Thoracic aorta (tissue), 2 donors: ENCODE results near the gene ARL15. TPM values are rescaled to one million over a fixed set of nuclear protein-coding genes. Genes with fewer than 3 reads are reported as not detected.

Experiments used
- ATAC-seq: fragments of 150-250 bp; one replicate; pipeline ENCODE4 v1.8.0; 2017; ENCODE audit warnings: low read depth; ENCODE audit not compliant: insufficient number of reproducible peaks, low FRiP score
- DNase-seq: peaks from one replicate; pipeline ENCODE4 v3.0.0-alpha.2; 2020; ENCODE audit warnings: low spot score
- H3K27ac ChIP-seq, 2 donors: fragments of 200-600 bp; sonication (generic); 1 replicate in 1 of 2; 2 replicates in 1 of 2; pipeline ENCODE4 v1.5.1; 2016; ENCODE audit warnings: mild to moderate bottlenecking in 2 of 2, moderate library complexity in 2 of 2
- H3K27me3 ChIP-seq: fragments of 200-600 bp; sonication (generic); replicated peaks from 2 replicates; pipeline ENCODE4 v1.6.0; 2016; ENCODE audit warnings: mild to moderate bottlenecking; ENCODE audit not compliant: insufficient read depth
- H3K36me3 ChIP-seq: fragments of 200-600 bp; sonication (generic); one replicate; pipeline ENCODE4 v1.5.1; 2016
- H3K4me1 ChIP-seq, 2 donors: fragments of 200-600 bp; sonication (generic); 1 replicate in 1 of 2; 2 replicates in 1 of 2; pipeline versions ENCODE4 v1.5.1 to v1.6.0; 2016; ENCODE audit warnings: low read depth in 2 of 2, mild to moderate bottlenecking in 1 of 2; ENCODE audit not compliant: control insufficient read depth in 1 of 2
- H3K4me3 ChIP-seq: fragments of 200-600 bp; sonication (generic); 2 replicates; pipeline ENCODE4 v1.5.1; 2016; ENCODE audit warnings: mild to moderate bottlenecking
- H3K9me3 ChIP-seq: fragments of 200-600 bp; sonication (generic); 2 replicates; pipeline ENCODE4 v1.5.1; 2016
- total RNA-seq, 2 donors: library from RNA; depleted of rRNA; stranded (reverse); fragments of >200 nt; gene quantifications; one replicate each; pipeline versions ENCODE4 v1.1.0 to v1.2.3, GENCODE V29; 2016
- TF ChIP-seq, protein P1 (sequence below): fragments of 200-600 bp; sonication (generic); IDR thresholded peaks from one replicate; pipeline ENCODE4 v1.5.1; 2019; ENCODE audit warnings: antibody characterized with exemption

Gene ARL15
- total RNA-seq, 2 donors from 2014 or later, result 23.6 to 36.8 TPM

DNA sequence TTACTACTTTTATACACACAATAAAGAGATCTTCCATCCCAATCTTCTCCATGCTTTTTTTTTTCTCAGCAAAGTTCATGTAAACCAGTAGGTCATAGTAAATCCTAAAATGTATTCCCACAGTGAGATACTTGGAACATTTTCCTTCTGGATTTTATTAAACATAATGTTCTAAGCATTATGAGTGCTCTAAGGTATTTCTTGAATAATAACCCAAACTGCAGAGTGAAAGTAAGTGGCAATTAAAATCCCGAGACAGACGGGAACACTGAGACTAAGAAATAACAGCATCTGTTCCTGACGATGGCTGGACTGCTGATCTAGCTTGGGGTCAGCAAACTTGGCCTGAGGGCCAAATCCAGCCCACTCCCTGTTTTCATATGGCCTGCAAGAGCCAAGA lies 359.8 kb downstream of the ARL15 start:
- no peak overlapping the region for H3K4me3 ChIP-seq
- ATAC-seq (no peak), DNase-seq (no peak)
- TF ChIP-seq, protein P1, sequence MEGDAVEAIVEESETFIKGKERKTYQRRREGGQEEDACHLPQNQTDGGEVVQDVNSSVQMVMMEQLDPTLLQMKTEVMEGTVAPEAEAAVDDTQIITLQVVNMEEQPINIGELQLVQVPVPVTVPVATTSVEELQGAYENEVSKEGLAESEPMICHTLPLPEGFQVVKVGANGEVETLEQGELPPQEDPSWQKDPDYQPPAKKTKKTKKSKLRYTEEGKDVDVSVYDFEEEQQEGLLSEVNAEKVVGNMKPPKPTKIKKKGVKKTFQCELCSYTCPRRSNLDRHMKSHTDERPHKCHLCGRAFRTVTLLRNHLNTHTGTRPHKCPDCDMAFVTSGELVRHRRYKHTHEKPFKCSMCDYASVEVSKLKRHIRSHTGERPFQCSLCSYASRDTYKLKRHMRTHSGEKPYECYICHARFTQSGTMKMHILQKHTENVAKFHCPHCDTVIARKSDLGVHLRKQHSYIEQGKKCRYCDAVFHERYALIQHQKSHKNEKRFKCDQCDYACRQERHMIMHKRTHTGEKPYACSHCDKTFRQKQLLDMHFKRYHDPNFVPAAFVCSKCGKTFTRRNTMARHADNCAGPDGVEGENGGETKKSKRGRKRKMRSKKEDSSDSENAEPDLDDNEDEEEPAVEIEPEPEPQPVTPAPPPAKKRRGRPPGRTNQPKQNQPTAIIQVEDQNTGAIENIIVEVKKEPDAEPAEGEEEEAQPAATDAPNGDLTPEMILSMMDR, result no peak
- no peaks in the 10 kb centered on the region for H3K4me1 ChIP-seq
- no peaks in the 10 kb centered on the region for H3K36me3 ChIP-seq
- H3K9me3 ChIP-seq, result no peaks in the 10 kb centered on the region
- H3K27ac ChIP-seq, result no peak overlapping the region
- no peaks in the 10 kb centered on the region for H3K27me3 ChIP-seq

DNA sequence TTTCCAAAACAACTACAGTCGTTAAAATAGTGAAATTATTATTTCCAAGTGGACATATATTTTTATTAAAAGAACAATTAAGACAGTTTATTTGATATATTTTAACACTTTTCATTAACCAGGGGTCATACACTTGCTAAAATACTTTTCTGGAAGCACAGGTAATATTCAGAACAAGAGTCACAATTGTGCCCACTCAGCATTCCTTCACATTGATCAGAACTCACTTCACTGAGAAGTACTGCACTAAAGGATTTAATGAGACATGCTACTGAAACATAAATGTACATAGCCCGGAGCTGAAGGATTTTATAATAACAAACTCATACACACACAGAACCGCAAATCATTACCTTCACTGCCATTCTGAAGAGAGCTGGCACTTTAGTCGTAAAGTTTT lies 361.8 kb downstream of the ARL15 start:
- no peaks in the 10 kb centered on the region for H3K4me1 ChIP-seq
- TF ChIP-seq, protein P1, result no peak
- no peaks in the 10 kb centered on the region for H3K27me3 ChIP-seq
- DNase-seq (no peak), ATAC-seq (no peak)
- no peaks in the 10 kb centered on the region for H3K36me3 ChIP-seq
- H3K9me3 ChIP-seq, result no peaks in the 10 kb centered on the region
- no peak overlapping the region for H3K27ac ChIP-seq
- no peak overlapping the region for H3K4me3 ChIP-seq

DNA sequence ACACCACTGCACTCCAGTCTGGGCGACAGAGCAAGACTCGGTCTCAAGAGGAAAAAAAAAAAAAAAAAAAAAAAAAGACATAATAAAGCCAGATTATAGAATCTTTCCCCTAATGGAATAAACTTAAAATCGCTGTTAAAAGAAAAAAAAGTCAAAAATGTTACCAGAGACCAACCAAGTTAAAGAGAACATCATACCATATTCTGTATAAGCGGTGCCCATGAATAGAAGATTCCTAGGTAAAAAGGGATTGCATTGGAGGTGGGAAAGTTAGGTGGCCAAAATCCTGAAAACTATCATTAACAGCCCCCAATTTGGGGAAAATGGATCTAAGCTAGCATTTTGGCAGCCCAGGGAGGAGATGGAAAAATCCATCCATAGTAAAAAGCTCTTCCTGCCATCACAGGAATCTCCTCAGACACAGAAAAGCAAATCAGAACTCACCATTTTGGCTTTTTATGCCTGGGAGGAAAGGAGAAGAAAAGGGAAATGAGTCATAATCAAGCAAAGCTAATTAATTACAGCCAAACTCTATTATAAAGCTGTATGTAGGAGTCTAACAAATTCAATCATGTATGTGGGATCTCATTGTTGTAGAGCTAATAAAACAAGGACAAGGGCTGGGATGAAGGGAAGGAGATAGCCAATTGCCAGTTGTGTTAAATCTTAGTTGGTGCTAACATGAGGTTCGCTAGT lies 363.8 kb downstream of the ARL15 start:
- Histone ChIP-seq H3K9me3 (no peaks in the 10 kb centered on the region), H3K36me3 (no peaks in the 10 kb centered on the region)
- TF ChIP-seq, protein P1, result no peak

DNA sequence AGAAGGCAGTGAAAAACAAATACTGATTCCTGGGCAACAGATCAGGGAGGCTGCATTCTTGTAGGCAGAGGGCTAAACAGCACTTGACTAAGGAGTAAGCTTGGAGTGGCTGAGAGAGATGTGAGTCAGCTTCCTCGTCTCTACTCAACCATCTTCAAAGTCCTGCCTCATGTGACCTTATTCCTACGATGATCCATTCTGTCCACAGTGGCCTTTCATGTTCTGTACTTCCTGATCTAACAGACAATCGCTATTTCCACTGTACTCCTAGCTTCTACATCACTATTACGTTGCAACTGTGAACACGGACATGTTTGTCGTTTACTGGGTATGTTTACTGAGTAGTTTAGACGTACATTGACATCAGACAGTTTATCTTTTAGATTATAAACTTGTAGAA lies 365.4 kb downstream of the ARL15 start:
- ATAC-seq, result no peak
- DNase-seq, result no peak
- Histone ChIP-seq H3K4me3 (no peak overlapping the region), H3K4me1 (no peaks in the 10 kb centered on the region), H3K27me3 (no peaks in the 10 kb centered on the region), H3K27ac (no peak overlapping the region), H3K9me3 (no peaks in the 10 kb centered on the region), H3K36me3 (no peaks in the 10 kb centered on the region)
- TF ChIP-seq, protein P1, result no peak

More for the DNA sequence above, 363.8 kb downstream of the ARL15 start:
- DNase-seq (no peak), ATAC-seq (no peak)
- Histone ChIP-seq H3K4me1 (no peaks in the 10 kb centered on the region), H3K4me3 (no peak overlapping the region), H3K27ac (no peak overlapping the region), H3K27me3 (no peaks in the 10 kb centered on the region)

DNA sequence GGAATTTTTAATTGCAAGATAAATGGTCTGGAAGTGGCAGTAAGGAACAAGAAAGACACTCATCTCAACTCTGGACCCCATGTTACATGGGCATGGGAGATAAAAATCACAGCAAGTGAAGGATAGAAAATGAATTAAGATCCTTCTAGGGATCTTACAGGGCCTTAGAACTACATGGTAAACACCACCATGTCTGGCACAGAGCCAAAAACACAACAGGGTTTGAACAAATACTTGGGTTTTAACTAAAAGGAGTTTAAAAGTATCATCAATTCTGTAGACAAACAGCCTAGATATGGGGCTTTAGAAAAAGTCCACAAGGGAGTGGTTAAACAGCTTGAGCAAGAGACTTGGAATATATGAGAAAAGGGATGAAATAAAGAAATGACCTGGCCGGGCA lies 366.4 kb downstream of the ARL15 start:
- ATAC-seq (no peak), DNase-seq (no peak)
- H3K27me3 ChIP-seq, result no peaks in the 10 kb centered on the region
- no peaks in the 10 kb centered on the region for H3K4me1 ChIP-seq
- H3K9me3 ChIP-seq, result no peaks in the 10 kb centered on the region
- no peak overlapping the region for H3K4me3 ChIP-seq
- H3K36me3 ChIP-seq, result no peaks in the 10 kb centered on the region
- H3K27ac ChIP-seq, result no peak overlapping the region
- TF ChIP-seq, protein P1, result no peak
